Ishikawa (cell line): ENCODE measurements around the gene TMEM35A.

Experiments
- CEBPB ChIP-seq: IDR thresholded peaks from 2 replicates; pipeline ENCODE4 v1.6.1; 2012
- FOXM1 ChIP-seq: IDR thresholded peaks from 2 replicates; pipeline ENCODE4 v1.6.1; 2012; ENCODE audit warnings: low read depth, borderline replicate concordance
- RAD21 ChIP-seq: IDR thresholded peaks from 2 replicates; pipeline ENCODE4 v1.6.1; 2012; ENCODE audit warnings: low read depth
- TAF1 ChIP-seq: IDR thresholded peaks from 2 replicates; pipeline ENCODE4 v1.6.1; 2012; ENCODE audit warnings: low read depth, mild to moderate bottlenecking
- TCF12 ChIP-seq: IDR thresholded peaks from 2 replicates; pipeline ENCODE4 v1.6.1; 2012; ENCODE audit warnings: low read depth
- YY1 ChIP-seq: IDR thresholded peaks from 2 replicates; pipeline ENCODE4 v1.6.1; 2012; ENCODE audit warnings: low read depth
- TF ChIP-seq, protein P1 (sequence below): IDR thresholded peaks from 2 replicates; pipeline ENCODE4 v1.6.1; 2012

Gene TMEM35A

DNA sequence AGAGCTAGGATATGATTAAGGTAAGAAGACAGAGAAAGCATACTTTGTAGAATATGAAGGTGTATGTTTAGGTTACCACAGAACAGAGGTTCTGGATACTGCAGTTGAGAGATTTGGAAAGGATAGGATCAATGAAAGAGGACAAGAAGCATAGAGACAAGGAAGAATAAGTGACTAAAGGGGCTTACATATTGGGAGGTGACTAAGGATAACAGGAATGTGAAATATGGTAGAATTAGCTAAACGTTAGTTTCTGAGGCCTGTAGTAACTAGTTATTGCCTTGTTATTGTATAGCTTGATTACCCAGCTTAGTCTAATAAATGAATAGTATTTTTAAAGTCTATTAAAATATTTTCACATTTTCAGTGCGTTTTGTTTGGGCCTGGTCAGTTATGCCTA is 57.6 kb downstream of the TMEM35A start:
- TF ChIP-seq, protein P1, sequence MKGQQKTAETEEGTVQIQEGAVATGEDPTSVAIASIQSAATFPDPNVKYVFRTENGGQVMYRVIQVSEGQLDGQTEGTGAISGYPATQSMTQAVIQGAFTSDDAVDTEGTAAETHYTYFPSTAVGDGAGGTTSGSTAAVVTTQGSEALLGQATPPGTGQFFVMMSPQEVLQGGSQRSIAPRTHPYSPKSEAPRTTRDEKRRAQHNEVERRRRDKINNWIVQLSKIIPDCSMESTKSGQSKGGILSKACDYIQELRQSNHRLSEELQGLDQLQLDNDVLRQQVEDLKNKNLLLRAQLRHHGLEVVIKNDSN, result no peak
- TF ChIP-seq YY1 (no peak), TCF12 (no peak), FOXM1 (no peak), CEBPB (no peak), RAD21 (no peak), TAF1 (no peak)
